Measurements from ENCODE around the gene SHISAL2A. TPM values are rescaled to one million over a fixed set of nuclear protein-coding genes. Genes with fewer than 3 reads are reported as not detected.

The SHISAL2A gene
- polyA plus RNA-seq, 12 donors = 2.6 to 8.1 (median 4.7) TPM; not detected in 1

DNA sequence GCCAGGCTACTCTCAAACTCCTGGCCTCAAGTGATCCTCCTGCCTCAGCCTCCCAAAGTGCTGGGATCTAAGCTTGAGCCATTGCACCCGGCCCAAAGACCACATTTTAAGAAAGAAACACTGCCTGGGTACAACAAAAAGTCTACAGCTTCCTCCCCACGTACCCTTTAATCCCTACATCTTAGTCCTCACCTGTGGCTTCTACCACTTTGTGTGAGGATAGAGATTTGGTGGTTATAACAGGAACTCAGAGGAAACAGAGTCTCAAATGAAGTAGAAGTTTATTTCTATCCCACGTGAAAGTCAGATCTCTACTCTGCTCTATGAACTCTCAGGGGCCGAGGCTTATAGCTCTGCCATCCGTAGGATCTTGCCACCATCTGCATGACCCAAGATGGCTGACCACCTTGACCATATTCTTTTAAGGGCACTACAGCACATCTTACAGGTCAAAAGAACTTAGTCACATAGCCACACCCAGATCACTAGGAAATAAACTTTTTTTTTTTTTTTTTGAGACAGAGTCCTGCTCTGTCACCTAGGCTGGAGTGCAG lies 17.4 kb upstream of the SHISAL2A start:
- no peak for DNase-seq

DNA sequence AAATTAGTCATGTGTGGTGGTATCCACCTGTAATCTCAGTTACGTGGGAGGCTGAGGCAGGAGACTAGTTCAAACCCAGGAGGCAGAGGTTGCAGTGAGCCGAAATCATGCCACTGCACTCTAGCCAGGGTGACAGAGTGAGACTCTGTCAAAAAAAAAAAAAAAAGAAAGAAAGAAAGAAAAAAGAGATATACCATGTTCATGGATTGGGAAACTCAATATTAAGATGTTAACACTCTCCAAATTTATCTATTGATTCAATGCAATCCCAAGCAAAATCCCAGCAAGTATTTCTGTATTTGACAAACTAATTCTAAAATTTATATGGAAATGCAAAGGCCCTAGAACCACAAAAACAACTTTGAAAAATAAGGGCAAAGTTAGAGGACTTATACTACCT lies 11.0 kb upstream of the SHISAL2A start:
- DNase-seq = no peak

DNA sequence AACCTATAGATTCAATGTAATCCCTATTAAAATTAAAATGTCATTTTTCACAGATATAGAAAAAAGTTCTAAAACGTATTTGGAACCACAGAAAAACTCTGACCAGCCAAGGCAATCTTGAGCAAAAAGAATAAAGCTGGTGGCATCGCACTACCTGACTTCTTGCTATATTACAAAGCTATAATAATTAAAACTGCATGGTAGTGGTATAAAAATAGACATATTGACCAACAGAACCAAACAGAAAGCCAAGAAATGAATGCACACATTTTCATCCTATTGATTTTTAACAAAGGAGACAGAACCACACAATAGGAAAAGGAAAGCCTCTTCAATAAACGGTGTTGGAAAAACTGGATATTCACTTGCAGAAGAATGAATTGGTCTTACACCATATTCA lies 9.2 kb upstream of the SHISAL2A start:
- no peak for DNase-seq

DNA sequence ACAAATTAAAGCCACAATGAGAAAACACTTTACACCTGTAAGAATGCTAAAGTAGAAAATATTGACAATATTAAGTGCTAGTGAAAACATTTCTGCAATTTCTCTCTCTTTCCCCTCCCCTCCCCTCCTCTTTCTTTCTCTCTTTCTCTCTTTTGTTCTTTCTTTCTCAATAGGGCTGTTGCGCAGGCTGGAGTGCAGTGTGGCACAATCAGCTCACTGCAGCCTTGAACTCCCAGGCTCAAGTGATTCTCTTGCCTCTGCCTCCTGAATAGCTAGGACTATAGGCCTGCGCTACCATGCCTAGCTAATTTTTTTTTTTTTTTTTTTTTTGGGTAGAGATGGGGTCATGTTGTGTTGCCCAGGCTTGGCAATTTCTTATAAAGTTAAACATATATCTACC lies 5.9 kb upstream of the SHISAL2A start:
- DNase-seq = no peak

DNA sequence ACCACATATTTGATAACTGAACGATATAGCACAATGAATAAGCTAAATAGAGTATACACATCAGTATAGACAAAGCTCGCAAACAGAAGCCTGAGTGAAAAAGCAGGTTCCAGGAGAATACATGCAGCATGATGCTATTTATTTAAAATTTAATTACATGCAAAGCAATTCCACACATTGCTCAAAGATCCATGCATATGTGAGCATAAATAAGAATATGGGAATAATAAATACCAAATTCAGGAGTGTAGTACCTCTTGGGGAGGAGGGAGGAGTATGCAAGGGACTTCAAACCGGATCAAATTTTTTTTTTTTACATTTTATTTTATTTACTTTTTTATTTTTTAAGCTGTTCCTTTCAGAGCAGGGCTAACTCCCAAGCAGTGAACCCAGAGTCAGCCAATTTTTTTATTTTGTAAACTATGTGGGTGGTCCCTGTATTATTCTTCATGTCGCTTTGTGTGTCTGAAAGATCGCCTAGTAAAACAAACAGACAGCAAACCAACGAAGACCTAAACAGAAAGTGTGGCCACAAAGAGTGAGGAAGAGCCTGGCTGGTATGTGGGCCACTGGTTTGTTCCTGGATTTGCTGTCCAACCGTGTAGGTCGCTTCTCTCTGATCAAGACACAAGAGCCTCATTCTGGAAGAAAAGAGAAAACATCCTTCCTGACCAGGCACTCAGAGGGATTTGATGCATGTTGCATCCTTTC lies 4.2 kb upstream of the SHISAL2A start:
- no peak for DNase-seq

DNA sequence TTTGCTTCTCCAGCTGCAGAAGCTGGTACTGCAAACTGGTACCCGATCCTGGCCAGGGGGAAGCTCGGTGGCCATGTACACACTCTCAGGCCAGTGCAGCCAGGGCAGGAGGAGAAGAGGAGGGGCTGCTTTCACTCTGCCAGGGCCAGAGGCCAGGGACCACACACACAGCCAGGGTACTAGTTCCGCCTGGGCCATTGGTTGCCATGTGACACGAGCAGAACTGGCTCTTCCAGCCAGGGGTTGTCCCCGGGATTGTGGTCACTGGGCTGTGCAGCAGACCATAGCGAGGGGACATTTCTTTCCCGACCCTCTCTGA lies 3.7 kb upstream of the SHISAL2A start:
- no peak for DNase-seq

DNA sequence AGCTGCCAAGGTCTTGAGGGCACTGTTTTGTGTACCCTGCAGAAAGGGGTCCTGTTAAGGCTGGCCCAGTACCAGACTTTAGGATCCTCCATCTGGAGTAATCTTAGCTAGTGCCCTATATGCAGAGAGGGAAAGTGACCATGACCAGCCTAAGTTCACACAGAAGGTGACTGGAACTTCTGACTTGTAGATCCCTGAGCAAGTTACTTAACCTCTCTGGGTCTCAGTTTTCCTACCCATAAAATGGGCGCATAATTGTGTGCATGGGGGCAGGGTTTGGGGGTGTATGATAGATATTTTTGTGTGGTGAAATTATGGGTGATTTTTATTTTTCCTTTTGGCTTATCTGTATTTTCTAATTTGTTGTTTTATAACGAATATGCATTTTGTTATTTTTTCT lies 3.3 kb upstream of the SHISAL2A start:
- DNase-seq = no peak

DNA sequence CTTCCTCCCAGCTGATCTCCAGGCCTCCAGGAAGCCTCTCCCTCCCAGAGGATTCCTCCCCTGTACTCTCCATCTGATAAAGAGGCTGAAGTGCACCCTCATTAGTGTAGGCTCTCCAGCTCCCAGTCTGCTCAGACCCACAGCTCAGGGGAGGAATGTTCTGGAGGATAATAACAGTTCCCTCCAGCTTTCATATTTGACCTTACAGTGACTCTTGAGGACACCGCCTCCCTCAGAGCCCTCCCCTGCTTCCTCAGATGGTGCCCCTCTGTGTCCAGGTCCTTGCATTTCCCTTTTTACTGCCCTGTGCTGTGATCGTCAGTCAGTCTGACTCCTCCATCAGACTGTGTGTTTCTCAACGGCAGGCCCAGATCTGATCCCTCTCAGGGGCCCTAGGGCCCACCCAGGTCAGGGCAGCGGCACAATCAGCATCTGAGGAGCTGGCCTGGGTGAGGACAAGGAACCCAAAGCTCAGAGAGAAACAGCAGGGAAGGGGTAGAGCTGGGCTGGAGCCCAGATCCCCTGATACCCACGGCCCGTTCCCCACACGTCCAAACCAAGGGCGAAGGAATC lies 1.1 kb upstream of the SHISAL2A start:
- DNase-seq = no peak

DNA sequence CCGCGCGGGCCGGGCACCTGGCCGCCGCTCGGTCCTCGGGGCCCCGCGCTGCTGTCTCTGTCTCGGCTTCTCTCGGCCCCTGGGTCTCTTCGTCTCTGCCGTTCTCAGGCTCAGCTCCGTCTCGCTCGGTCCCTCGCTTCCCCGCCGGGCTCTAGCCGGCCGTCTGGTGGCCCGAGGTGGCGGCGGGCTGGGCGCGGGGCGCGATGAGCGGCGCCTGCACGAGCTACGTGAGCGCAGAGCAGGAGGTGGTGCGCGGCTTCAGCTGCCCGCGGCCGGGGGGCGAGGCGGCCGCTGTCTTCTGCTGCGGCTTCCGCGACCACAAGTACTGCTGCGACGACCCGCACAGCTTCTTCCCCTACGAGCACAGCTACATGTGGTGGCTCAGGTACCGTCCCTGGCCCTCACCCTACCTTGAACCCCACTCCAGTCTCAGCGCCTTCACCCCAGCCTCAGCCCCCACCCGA lies 355 bp downstream of the SHISAL2A start:
- DNase-seq = no peak

DNA sequence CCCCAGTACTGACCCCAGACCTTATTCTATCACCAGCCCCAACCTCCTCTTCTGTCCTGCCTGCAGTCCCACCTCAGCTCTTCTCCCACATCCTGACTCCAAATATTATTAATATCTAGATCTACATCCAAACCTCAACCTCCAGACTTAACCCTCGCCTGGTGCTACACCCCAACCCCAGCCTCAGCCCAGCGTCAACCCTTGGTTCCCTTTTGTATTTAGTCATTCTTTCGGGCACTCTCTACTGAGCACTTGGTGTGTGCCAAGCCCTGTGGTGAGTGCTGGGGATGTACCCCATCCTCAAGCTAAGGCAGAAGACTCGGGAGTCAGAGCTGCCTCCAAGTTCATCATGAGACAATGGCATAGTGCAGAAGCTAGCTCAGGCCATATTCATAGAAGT lies 1.1 kb downstream of the SHISAL2A start:
- DNase-seq = no peak

DNA sequence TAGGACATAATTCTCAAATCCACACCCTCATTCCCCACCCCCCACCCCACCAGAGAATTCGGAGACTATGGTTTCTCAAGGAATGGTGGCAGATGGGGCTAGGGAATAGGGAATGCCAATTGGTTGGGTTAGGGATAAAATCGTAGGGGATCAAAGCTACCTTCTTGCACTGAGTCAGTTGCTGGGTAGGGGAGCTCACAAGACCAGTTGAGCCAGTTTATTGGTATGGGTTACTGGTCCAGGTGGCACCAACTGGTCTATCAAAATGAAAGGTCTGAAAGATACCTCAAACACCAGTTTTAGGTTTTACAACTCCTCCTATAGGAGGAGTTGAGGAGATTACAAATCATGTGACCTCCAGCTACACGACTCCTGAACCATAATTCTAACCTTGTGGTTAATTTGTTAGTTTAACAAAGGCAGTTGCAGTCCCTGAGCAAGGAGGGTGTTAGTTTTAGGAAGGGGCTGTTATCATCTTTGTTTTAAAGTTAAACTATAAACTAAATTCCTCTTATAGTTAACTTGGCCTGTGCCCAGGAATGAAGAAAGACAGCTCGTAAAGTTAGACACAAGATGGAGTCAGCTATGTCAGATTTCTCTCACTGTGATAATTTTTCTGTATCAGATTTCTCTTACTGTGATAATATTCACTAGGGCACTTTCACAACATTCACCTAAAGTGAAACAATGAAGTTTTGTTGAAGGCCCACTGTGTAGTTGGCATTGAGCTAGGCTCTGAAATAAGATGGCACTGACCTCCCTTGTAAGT lies 2.5 kb downstream of the SHISAL2A start:
- DNase-seq = no peak

DNA sequence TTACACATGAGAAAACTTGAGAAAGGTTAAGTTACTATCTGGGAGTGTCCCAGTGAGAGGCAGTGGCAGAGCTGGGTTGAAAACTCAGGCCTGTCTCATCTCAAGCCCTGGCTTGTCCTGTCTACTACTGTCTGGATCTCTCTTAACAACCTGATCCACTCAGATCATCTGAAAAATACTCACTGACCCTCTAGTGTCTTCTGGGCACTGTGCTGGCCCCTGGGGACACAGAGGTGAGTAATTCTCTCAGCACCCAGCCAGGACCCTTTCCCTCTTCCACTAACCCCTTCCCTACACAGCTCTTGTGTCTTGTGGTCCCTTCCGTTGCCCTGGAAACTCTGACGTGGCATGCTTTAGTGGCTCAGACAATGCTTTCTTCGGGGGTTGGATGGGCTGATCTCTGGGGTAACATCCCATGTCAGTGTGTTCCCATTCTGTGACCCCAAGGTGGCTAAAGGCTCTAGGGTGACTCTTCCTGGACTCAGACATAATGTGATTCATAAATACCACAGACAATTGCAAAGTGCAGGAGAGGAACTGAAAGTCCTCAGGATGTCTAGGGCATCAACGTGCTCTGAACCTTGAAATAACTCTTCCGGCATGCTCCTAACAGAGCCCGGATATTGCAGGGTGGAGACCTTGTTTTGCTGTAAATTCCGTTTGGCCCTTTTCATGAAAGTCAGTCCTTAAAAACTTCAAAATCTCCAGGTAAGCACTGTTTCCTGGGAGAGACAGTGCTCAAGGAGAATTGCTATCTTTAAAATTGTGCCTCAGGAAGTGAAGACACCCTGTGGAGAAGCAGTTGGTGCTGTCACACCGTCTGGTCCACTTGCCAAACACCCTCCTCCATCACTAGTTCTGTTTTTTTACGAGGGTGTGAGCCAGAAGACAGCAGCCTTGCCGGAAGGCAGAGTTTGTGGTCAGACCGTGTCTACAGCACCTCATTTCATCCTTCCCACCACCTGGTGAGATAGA lies 4.0 kb downstream of the SHISAL2A start:
- DNase-seq = no peak

DNA sequence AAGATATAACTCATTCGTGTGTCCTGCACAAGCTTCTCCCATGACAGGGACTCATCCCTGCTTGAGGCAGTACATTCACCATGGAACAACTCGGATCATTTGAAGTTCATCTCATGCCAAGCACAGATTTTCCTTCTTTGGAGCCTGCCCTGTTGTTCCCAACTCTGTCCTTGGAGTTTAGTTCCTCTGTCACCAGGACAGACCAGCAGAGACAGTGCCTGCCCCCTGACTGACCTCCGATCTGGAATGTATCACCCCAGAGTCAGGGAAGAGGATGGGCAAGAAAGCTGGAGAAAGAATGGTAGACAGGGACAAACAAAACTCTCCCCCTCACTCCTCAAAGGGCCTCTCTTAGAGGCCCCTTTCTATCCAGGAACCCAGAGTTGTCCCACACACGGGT lies 5.0 kb downstream of the SHISAL2A start:
- no peak for DNase-seq

DNA sequence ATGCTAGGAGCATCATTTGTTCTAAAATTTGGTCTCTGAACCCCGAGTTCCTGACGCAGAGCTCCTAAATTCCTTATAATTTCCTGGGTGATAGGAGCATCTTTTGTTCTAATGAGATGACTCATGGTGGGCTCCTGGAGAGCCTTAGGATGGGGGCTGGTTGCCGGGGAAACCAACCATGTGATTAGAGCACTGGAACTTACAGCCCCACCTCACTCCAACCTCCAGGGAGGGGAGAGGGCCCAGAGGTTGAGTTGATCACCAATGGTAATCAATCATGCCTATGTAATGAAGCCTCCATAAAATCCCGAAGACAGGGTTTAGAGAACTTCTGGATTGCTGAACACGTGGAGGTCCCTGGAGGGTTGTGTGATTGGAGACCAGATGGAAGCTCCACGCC lies 7.7 kb downstream of the SHISAL2A start:
- no peak for DNase-seq

DNA sequence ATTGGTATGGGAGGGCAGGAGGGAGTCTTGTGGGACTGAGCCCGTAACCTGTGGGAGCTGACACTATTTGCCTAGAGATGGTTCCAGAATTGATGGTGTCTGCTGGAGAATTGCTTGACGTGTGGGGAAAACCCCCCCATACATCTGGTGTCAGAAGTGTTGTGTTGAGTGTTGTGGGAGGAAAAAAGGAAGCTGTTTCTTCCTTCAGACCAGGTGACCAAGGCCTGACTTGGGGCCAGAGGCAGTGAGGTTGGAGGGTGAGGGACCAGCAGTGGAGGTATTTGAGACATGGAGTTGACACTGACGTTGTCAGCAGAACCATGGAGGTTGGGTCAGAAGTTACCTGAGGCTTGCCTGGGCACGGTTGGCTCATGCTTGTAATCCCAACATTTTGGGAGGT lies 8.3 kb downstream of the SHISAL2A start:
- DNase-seq = no peak

DNA sequence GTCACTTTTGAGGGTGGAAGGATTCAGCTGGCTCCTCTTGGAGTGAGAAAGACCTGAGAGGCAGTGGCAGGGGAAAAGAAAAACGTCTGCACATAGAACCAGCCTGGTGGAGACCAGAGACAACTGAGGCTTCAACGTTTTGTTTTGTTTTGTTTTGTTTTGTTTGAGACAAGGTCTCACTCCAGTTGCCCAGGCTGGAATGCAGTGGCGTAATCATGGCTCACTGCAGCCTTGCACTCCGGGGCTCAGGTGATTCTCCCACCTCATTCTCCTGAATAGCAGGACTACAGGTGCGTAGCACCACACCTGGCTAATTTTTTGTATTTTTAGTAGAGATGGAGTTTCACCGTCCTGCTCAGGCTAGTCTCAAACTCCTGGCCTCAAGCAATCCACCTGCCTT lies 12.3 kb downstream of the SHISAL2A start:
- DNase-seq = no peak

DNA sequence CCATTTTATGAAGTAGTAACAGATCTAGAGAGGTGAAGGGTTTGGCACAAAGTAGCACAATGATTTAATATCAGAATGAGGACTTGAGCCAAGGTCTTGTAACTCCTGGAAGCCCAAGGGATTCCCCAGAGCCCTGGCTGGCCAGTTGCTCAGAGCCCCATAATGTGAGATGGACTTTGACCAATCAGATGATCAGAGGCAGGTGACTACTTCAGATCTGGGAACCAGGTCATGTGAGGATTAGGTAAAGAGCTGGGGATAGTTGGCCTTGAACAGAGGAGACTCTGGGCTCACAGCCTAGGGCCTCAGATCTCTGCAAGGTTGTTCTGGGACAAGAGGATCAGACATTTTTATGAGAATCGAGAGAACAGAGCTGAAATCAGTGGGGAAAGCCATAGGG lies 18.9 kb downstream of the SHISAL2A start:
- no peak for DNase-seq

DNA sequence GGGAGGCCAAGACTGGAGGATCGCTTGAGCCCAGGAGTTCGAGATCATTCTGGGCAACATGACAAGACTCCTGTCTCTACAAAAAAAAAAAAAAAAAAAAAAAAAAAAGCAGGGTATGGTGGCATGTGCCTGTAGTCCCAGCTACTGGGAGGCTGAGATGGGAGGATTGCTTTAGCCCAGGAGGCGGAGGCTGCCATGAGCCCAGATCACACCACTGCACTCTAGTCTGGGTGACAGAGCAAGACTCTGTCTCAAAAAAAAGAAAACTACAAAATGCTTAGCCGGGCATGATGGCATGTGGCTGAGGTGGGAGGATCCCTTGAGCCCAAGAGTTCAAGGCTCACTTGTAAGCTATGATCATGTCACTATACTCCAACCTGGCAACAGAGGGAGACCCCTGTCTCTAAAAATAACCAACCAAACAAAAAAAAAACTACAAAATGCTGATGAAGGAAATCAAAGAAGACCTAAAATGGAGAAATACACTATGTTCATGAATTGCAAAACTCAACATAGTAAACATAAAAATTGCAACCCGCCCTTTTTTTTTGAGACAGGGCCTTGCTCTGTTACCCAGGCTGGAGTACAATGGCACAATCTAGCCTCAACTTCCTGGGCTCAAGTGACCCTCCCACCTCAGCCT lies 20.4 kb downstream of the SHISAL2A start:
- DNase-seq = no peak

DNA sequence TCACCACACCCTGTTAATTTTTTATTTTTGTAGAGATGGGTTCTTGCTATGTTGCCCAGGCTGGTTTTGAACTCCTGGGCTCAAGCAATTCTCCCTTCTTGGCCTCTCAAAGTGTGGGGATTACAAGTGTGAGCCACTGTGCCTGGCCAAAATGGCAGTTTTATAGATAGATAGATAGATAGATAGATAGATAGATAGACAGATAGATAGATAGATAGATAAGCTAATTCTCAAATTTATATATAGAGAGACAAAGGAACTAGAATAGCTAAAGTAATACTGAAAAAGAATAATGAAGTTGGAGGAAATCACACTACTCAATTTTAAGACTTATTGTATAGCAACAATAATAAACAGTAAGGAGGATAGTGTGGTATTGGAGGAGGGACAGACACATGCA lies 21.1 kb downstream of the SHISAL2A start:
- DNase-seq = no peak

DNA sequence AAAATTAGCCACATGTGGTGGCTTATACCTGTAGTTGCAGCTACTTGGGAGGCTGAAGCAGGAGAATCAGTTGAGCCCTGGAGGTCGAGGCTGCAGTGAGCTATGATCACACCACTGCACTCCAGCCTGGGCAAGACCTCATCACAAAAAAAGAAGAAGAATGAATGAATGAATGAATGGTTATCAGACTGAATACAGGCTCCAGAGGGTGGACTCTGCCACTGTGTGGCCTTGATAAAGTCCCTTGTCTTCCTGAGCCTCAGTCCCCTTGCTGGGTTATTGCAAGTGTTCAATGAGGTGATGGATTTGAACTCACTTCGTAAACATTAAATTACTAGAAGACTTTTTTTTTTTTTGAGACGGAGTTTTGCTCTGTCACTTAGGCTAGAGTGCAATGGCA lies 24.7 kb downstream of the SHISAL2A start:
- no peak for DNase-seq

DNA sequence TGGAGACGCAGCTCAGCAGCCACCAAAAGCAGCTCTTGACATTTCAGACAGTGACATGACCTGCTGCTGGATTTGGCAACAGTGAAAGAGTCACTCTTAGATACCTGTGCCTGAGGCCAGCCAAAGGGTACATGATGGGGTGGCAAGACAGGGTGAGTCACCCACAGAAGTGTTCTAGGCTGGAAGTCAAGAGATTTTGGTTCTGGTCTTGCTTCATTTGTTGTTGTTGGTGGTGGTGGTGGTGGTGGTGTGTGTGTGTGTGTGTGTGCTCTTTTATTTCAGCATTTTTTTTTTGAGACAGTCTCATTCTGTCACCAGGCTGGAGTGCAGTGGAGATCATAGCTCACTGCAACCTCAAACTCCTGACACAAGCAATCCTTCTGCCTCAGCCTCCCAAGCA lies 25.8 kb downstream of the SHISAL2A start:
- DNase-seq = no peak

Measured in muscle of arm (tissue), 12 donors.